ENCODE results near the gene KIF5C.
A peak's percentile ranks its signal among the peaks of the same experiment; 100 is the strongest.
"Not testable (repeated sequence)": the region's sequence is repeated elsewhere in the genome, so short reads cannot be mapped to it uniquely, and the experiment has no call there.

Gene KIF5C

GRCh38 chr2:148967578-148967977 lies 92.6 kb downstream of the KIF5C start:
- DNase-seq: no peak

GRCh38 chr2:148968301-148968700 lies 93.3 kb downstream of the KIF5C start:
- no peak for DNase-seq

- no peak for DNase-seq
These were observed 93.8 kb downstream of the KIF5C start for GRCh38 chr2:148968776-148969319.

GRCh38 chr2:148969659-148970061 lies 94.6 kb downstream of the KIF5C start:
- no peak for DNase-seq

GRCh38 chr2:148970385-148970784 lies 95.4 kb downstream of the KIF5C start:
- no peak for DNase-seq

GRCh38 chr2:148971547-148971946 lies 96.5 kb downstream of the KIF5C start:
- DNase-seq: no peak

- no peak for DNase-seq
These were observed 99.1 kb downstream of the KIF5C start for GRCh38 chr2:148974095-148974494.

GRCh38 chr2:148978026-148978685 lies 103.1 kb downstream of the KIF5C start:
- no peak for DNase-seq

GRCh38 chr2:148978706-148979105 lies 103.7 kb downstream of the KIF5C start:
- DNase-seq: no peak

- DNase-seq: no peak
These were observed 104.3 kb downstream of the KIF5C start for GRCh38 chr2:148979164-148979918.

- DNase-seq: no peak
These were observed 104.9 kb downstream of the KIF5C start for GRCh38 chr2:148979919-148980277.

GRCh38 chr2:148980496-148980895 lies 105.5 kb downstream of the KIF5C start:
- not testable (repeated sequence) for DNase-seq

GRCh38 chr2:148981324-148981723 lies 106.3 kb downstream of the KIF5C start:
- no peak for DNase-seq

- DNase-seq: no peak
These were observed 106.8 kb downstream of the KIF5C start for GRCh38 chr2:148981781-148982180.

GRCh38 chr2:148982282-148982681 lies 107.3 kb downstream of the KIF5C start:
- DNase-seq: no peak

GRCh38 chr2:148983896-148984295 lies 108.9 kb downstream of the KIF5C start:
- DNase-seq: no peak

- DNase-seq: no peak
These were observed 109.4 kb downstream of the KIF5C start for GRCh38 chr2:148984449-148984848.

- DNase-seq: no peak
These were observed 112.3 kb downstream of the KIF5C start for GRCh38 chr2:148987286-148987685.

GRCh38 chr2:148988337-148988736 lies 113.3 kb downstream of the KIF5C start:
- no peak for DNase-seq

- DNase-seq: peak; percentile 76
These were observed 115.0 kb downstream of the KIF5C start for GRCh38 chr2:148989882-148990493.

- peak; percentile 21 for DNase-seq
These were observed 115.9 kb downstream of the KIF5C start for GRCh38 chr2:148990968-148991367.

- DNase-seq: no peak
These were observed 117.4 kb downstream of the KIF5C start for GRCh38 chr2:148992448-148992847.

- peak; percentile 10 for DNase-seq
These were observed 118.3 kb downstream of the KIF5C start for GRCh38 chr2:148993351-148993750.

- DNase-seq: peak; percentile 87
These were observed 119.3 kb downstream of the KIF5C start for GRCh38 chr2:148994341-148994740.
